ENCODE results near the gene BORCS5. TPM values are rescaled to one million over a fixed set of nuclear protein-coding genes. Genes with fewer than 3 reads are reported as not detected.

The BORCS5 gene
- total RNA-seq, 1 donor from 2014 or later, result 3.0 TPM

- Histone ChIP-seq H3K27ac (peak overlapping the region; percentile 24 to 51), H3K9me3 (no peaks in the 10 kb centered on the region), H3K36me3 (peaks cover 5 to 16% of the 10 kb centered on the region in 2 donors), H3K27me3 (no peaks in the 10 kb centered on the region), H3K4me3 (no peak overlapping the region), H3K4me1 (peaks cover 9 to 33% of the 10 kb centered on the region in 2 donors)
- DNase-seq (ENCODE audit: low spot score in 2 of 2), result peak in 1 of 2 donors; percentile 56
- intact Hi-C loops (cut with DNase I), result loop anchor here (5.0 to 10.0 kb wide), 3 partner anchors 67 to 780 kb away; partner anchors contain the start of gene LRP6
- TF ChIP-seq CTCF (IDR thresholded peaks at IDR 0.05), result peak; percentile 47 to 67 (median 60)
Measured at GRCh38 chr12:12334367-12335040, 22.4 kb upstream of the BORCS5 start.

DNA sequence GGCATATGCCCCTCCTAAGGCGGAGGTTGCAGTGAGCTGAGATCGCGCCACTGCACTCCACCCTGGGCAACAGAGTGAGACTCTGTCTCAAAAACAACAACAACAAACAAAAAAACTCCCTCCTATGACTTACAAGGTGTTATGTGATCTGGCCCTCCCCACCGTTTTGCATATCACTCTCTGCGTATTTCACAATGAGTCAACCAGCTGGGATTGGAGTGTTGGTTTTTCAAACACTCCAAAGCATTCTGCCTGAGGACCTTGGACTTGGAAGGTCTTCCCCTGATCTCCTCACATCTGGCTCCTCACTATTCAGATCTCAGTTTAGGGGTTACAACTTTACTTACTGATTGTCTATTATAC lies 20.8 kb upstream of the BORCS5 start:
- no peak for TF ChIP-seq CTCF (IDR thresholded peaks at IDR 0.05)
- Histone ChIP-seq H3K27me3 (no peaks in the 10 kb centered on the region), H3K36me3 (peaks cover 0 to 6% of the 10 kb centered on the region in 2 donors), H3K4me3 (no peak overlapping the region), H3K27ac (peak overlapping the region; percentile 36 to 41), H3K9me3 (no peaks in the 10 kb centered on the region), H3K4me1 (peaks cover 9 to 33% of the 10 kb centered on the region in 2 donors)
- intact Hi-C loops (cut with DNase I), result loop anchor here (10.0 kb wide), 2 partner anchors 751 to 781 kb away; no protein-coding TSS in a partner anchor
- DNase-seq (ENCODE audit: low spot score in 2 of 2), result peak in 1 of 2 donors; percentile 44

GRCh38 chr12:12336511-12336910 lies 20.4 kb upstream of the BORCS5 start:
- peaks cover 9 to 33% of the 10 kb centered on the region in 2 donors for H3K4me1 ChIP-seq
- TF ChIP-seq CTCF (IDR thresholded peaks at IDR 0.05), result no peak
- DNase-seq (ENCODE audit: low spot score in 2 of 2), result peak in 1 of 2 donors; percentile 33
- peaks cover 0 to 6% of the 10 kb centered on the region in 2 donors for H3K36me3 ChIP-seq
- no peaks in the 10 kb centered on the region for H3K9me3 ChIP-seq
- H3K27me3 ChIP-seq, result no peaks in the 10 kb centered on the region
- no peak overlapping the region for H3K4me3 ChIP-seq
- H3K27ac ChIP-seq, result peak overlapping the region in 1 of 2 donors; percentile 93
- intact Hi-C loops (cut with DNase I), result loop anchor here (10.0 kb wide), 2 partner anchors 752 to 782 kb away; no protein-coding TSS in a partner anchor

DNA sequence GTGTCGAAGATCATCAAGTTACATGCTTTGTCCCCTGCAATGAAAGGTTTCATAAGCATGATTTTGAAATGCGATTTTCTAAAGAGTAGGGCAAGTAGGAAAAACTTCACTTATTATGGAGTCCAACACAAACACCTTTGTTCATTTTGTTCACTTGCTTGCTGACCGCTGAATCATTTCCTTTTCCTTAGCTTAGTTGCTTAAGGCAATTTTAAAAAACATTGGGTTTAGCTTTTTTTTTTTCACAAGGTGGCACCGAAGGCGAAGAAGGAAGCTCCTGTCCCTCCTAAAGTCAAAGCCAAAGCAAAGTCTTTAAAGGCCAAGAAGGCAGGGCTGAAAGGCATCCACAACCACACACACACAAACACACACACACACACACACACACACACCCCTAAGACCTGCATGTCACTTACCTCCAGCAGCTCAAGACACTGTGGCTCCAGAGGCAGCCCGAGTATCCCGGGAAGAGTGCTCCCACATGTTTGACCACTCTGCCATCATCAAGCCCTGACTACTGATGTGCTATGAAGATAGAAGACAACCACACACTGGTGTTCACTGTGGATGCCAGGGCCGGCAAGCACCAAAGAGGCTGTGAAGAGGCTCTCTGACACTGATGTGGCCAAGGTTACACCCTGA lies 18.2 kb upstream of the BORCS5 start:
- intact Hi-C loops (cut with DNase I), result loop anchor here (2.0 to 10.0 kb wide), 3 partner anchors 18 to 784 kb away; partner anchors contain the start of gene BORCS5
- H3K27ac ChIP-seq, result peak overlapping the region; percentile 89 to 93
- H3K4me3 ChIP-seq, result peak overlapping the region; percentile 7 to 39

More for the DNA sequence above, 18.2 kb upstream of the BORCS5 start:
- no peaks in the 10 kb centered on the region for H3K9me3 ChIP-seq
- peak in 1 of 2 donors; percentile 61 for DNase-seq (ENCODE audit: low spot score in 2 of 2)
- peaks cover 6 to 16% of the 10 kb centered on the region in 2 donors for H3K36me3 ChIP-seq
- H3K4me1 ChIP-seq, result peaks cover 9 to 27% of the 10 kb centered on the region in 2 donors
- H3K27me3 ChIP-seq, result no peaks in the 10 kb centered on the region
- no peak for TF ChIP-seq CTCF (IDR thresholded peaks at IDR 0.05)
